GM18526 (cell line): ENCODE measurements around the gene OMP.

Experiments used
- POLR2A ChIP-seq: IDR thresholded peaks from 3 replicates; pipeline ENCODE4 v1.6.1; 2011; ENCODE audit not compliant: insufficient read length; ENCODE audit errors: extremely low read depth

OMP gene

DNA sequence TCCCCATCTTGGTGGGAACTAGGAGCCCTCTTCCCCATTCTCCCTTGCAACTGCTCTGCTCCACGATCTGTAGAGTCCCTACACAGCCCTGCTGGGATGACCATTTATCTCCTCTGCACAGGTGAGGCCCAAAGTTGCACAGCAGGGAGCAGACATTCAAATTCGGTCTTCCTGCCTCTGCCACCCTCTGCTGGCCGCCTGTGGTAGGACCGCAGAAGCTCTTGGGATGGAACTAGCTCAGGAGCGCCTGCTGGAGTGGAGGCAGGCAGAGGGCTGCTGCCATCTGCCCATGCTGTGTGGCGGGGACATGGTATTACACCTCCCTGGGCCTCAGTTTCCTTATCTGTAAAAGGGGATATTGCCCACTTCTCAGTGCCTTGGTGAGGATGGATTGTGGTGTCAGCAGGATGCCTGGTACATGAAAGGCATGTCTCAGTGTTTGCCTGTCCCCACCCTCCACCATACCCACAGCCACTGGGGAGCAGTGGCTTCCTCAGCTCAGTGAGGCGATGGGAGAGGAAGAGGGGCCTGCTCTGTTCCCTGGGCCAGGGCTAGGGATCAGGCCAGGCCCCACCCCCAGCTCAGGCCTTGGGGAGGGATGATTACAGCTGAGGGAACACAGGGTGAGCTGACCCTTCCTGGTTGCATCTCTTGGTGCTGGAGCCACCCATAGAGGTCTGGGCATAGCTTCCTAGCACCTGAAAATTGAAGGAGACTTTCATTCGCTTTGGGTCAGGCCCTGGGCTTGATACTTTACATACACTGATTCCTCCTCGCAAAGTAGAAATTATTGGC is 11.3 kb upstream of the OMP start:
- TF ChIP-seq POLR2A = no peak

- no peak for TF ChIP-seq POLR2A
These were observed 10.3 kb upstream of the OMP start for GRCh38 chr11:77092382-77092781.

DNA sequence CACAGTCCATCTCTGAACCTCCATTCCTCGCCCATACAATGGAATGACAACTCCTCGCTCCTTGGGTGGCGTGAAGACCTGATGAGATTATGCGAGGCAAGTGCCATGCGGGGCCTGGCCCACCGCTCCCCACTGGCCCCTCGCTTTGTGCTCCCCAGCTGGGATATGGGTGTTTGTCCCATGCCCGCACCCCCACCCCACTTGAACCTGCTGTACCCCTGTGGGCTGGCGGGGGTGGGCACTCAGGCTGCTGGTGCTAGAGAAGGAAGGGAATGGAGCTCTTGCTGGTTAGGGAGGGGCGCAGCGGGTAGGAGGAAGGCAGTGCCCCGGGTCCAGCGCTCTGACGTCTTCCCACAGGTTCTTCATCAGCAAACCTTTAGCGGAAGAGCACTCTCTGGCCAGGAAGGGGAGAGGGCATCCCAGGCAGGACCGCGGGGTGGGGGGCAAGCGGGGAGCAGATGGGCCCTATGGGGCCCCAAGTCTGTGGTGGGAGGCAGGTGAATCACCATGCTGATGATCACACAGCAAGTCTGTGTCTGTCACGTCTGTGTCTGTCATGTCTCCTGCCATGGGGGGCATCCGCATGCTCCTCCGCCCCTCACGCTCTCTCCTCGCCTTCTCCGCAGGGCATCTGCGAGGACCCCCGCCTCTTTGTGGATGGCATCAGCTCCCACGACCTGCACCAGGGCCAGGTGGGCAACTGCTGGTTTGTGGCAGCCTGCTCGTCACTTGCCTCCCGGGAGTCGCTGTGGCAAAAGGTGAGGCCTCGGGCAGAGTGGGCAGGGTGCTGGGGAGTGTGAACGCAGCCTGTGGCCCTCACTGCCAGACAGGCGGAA is 9.4 kb upstream of the OMP start:
- no peak for TF ChIP-seq POLR2A

GRCh38 chr11:77093987-77094840 is 8.4 kb upstream of the OMP start:
- no peak for TF ChIP-seq POLR2A

DNA sequence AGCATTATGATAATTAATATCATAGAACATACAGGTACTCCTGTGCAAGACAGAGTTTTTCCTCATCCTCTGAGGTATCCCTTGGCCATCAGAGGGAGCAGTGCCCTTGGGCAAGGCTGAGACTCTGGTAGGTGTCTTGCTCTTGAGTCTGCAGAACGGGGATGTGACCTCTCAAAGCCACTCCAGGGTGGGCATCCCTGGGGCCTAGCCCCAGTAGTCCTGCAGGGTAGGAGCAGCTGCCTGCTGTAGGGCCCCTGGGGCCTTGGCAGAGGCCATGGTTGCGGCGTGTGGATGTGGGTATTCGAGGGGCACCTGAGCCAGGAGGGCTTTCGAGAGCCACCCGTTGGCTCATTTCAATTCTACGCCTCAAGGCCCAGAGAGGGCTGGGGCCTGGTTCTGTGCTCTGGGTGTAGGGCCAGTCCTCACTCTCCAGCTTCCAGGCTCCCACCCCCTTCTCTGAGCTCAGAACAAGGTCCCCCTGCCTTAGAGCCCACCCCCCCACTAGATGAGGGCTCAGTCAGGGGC is 7.7 kb upstream of the OMP start:
- TF ChIP-seq POLR2A = no peak

DNA sequence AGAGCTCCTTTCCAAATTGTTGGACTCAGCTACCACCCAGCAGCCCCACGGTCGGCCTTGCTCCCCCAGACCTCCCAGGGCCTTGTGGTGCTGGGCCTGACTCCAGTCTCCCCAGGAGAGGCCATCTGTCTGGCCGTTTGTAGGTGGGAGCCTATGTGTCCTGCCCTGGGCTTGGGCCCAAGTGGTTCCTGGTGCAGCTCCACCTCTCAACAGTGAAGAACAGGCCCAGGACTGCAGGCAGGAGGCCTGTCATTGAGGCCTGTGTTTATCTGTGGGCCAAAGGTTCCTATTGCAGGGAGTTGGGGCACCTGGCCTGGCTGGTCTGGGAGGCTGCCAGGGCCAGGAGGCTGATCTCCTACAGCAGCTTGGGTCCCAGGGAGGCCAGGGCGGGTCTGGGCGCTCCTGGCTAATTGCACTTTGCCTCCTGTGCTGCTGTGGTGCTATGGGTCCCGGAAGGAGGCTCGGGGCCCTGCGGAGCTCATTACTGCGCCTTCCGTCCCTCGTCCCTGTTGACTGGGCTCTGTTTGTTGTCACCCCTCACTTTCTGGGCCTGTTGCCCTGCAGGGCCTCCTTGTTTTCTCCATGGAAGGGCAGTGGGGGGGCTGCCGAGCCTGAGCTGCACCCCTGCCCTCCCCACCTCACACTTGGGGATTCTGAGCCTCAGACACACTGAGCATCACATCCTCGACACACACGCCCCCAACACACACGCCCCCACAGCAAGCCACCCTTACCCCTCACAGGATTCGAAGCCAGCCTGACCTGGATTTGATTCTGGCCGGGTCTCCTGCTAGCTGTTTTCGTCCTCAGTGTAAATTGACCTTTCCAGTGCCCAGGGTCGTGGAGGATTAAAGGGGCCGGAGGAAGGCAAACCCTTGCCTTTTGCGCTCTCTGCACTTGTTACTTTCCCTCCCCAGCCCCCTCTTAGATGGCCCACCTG is 6.8 kb upstream of the OMP start:
- no peak for TF ChIP-seq POLR2A

GRCh38 chr11:77096591-77097019 is 6.0 kb upstream of the OMP start:
- TF ChIP-seq POLR2A = no peak

GRCh38 chr11:77100166-77101042 is 2.2 kb upstream of the OMP start:
- no peak for TF ChIP-seq POLR2A

DNA sequence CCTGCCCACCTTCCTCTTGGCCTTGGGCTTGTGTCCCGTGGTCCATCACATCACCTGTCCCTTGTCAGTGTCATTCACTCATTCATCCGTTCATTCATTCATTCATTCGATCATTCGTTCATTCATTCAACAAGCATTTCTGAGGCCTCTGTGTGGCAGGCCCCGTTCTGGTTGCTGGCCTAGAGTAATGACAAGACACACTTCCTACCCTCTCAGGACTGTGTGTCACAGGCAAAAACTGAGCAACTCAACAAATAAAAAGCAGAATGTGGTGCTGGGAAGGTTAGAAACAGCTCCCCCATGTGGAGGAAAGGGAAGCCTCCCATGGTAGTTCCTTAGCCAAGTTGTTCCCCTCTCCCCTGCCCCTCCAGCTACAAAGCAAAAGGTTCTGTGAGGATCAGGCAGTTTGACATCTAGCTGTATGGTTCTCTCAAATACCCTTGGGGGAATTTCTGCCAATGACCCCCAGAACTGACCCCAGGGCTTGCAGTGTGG is 1.6 kb upstream of the OMP start:
- TF ChIP-seq POLR2A = no peak

- no peak for TF ChIP-seq POLR2A
These were observed 679 bp downstream of the OMP start for GRCh38 chr11:77103319-77103718.

- no peak for TF ChIP-seq POLR2A
These were observed 2.1 kb downstream of the OMP start for GRCh38 chr11:77104727-77105126.

DNA sequence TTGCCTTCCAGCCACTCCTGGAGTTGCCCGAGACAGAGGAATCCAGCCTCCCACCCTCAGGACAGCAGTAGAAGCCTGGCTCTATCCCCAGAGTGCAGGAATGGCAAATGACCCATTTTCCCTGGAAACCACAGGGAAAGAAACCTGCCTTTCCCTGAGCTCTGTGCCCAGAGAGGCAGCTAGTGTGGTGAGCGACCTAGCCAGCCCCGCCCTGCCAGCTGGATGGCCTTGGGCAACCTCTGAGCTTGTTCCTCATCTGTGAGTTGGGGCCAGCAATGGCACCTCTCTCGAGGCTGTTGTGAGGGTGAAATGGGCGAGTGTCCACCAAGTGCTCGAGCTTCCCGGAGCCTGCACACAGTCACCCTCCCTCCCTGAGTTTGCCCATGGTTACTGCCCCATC is 3.7 kb downstream of the OMP start:
- no peak for TF ChIP-seq POLR2A

DNA sequence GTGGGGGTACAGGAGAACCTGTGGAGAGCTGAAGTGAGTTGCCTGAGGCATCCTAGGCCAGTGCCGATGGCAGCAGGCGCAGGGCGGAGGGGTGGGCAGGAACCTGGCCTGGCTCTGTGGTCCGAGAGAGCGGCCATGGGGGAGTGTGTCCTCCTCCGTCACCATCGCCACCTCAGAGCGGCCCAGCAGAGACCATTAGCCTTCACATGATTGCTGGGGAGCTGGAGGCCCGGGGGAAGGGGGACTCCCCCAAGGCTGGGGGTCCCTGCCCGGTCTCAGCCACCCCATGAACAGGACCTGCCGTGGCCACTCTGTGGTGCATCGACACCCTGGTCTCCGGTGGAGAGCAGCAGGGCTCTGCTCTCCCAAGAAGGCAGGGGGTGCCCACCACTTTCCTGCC is 4.1 kb downstream of the OMP start:
- TF ChIP-seq POLR2A = no peak
